GM12872 (cell line): ENCODE data around the gene PSMA5.

ENCODE experiments used
- TF ChIP-seq, protein P1 (sequence below): IDR thresholded peaks from 3 replicates; pipeline ENCODE4 v1.5.1; 2011; ENCODE audit warnings: low read depth, mild to moderate bottlenecking, low read length, moderate library complexity; ENCODE audit not compliant: insufficient read depth

PSMA5 gene

DNA sequence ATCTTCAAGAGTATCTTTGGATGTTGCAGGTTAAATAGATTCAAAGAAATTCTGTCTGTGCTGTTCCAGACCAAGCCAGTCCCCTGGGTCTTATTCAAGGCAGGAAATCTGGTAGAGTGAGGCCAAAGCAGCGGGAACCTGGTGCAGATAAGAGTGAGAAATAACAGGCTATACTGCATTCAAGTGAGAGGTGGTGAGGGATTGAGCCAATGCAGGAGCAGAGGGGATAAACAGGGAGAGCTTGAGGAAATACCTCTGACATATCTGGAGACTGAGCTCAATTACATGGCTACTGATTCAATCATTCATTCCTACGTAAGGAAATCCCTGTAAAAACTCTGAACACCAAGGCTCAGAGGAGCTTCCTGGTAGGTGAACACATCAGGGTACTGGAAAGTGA, 17.2 kb upstream of the PSMA5 start:
- TF ChIP-seq, protein P1, sequence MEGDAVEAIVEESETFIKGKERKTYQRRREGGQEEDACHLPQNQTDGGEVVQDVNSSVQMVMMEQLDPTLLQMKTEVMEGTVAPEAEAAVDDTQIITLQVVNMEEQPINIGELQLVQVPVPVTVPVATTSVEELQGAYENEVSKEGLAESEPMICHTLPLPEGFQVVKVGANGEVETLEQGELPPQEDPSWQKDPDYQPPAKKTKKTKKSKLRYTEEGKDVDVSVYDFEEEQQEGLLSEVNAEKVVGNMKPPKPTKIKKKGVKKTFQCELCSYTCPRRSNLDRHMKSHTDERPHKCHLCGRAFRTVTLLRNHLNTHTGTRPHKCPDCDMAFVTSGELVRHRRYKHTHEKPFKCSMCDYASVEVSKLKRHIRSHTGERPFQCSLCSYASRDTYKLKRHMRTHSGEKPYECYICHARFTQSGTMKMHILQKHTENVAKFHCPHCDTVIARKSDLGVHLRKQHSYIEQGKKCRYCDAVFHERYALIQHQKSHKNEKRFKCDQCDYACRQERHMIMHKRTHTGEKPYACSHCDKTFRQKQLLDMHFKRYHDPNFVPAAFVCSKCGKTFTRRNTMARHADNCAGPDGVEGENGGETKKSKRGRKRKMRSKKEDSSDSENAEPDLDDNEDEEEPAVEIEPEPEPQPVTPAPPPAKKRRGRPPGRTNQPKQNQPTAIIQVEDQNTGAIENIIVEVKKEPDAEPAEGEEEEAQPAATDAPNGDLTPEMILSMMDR = no peak

DNA sequence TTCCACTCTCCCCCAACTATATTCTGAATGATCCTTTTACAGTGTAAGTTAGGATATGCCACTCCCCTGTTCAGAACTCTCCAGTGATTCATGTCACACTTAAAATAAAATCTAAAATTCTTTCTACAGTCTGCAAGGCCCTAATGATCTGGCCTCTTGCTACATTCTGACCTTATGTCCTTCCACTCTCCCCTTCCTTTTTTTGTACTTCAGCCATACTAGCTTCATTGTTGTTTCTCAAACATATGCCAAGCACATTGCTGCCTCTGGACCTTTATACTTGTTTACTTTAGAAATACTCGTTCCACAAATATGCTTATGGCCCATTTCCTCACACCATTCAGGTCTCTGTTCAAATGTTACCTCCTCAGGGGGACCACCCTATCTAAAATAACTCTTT, 14.8 kb upstream of the PSMA5 start:
- TF ChIP-seq, protein P1 = no peak

DNA sequence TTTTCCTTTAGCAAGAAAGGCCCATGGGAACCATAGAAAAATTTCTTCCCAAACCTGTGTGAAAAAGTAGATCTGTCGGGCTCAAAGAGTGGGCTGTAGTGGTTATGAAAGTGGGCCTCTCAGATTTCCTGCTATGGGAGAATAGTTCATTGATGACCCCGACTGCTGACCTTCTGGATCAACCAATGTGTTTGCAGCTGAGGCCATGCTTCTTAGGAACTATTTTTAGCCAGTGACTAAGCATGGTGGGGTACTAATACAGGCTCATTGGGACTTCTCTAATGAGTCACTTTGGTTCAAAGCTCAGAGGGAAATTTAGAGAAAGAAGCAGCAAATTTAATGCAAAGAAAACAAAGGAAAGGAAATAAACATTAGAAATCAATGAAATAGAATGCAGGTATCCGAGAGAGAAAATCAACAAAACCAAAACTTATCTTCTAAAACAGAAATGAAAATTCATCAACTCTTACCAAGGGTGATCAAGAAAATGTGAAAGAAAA, 12.6 kb upstream of the PSMA5 start:
- TF ChIP-seq, protein P1 = no peak

DNA sequence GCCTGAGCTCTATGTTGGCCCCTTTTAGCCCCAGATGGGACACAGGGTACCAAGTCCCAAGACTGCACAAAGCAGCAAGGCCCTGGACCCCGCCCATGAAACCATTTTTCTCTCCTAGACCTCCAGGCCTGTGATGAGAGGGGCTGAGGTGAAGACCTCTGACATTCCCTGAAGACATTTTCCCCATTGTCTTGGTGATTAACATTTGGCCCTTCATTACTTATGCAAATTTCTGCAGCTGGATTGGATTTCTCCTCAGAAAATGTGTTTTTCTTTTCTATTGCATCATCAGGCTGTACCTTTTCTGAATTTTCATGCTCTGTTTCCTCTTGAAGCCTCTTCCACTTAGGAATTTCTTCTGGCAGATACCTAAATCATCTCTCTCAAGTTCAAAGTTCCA, 8.2 kb upstream of the PSMA5 start:
- TF ChIP-seq, protein P1 = no peak

DNA sequence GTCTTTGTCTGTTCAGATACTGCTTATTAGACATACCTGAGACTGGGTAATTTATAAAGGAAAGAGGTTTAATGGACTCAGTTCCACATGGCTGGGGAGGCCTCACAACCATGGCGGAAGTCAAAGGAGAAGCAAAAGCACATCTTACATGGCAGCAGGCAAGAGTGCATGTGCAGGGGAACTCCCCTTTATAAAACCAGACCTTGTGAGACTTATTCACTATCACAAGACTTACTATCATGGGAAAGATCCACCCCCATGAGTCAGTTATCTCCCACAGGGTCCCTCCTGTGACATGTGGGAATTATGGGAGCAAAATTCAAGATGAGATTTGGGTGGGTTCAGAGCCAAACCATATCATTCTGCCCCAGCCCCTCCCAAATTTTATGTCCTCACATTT, 7.1 kb upstream of the PSMA5 start:
- TF ChIP-seq, protein P1 = no peak

DNA sequence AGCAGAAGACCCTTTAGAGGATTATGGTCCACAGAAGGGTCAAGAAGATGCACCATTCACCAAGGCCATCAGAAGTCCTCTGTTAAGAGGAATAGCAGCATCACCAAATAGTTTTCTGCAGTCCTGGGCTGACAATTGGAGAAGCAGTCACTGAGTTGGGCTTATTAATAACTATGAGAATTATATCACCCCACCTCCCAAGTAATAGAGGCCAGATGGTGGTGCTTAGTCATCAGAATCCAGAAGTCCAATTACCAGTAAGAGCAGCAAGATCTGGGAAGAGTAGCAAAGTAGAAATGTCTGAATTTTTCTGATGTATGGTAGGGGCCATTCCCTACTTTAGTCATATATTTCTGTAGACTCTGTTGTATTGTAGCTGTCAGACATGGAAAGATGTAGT, 6.1 kb upstream of the PSMA5 start:
- TF ChIP-seq, protein P1 = no peak

DNA sequence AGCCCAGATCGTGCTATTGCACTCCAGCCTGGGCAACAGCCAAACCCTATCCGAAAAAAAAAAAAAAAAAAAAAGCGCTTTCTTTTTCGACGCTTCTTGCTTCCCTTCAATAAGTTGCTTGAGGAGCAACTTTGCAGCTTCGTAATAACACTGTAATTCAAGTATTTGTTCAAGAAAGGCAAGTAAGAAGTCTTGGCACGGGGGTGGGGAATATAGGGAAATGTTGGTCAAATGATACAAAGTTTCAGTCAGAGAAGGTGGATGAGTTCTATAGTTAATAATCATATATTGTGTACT, 871 bp upstream of the PSMA5 start:
- TF ChIP-seq, protein P1 = no peak
